Left forelimb (tissue), 1 donor: ENCODE measurements around the gene FAF2.
"Not testable (repeated sequence)": the region's sequence is repeated elsewhere in the genome, so short reads cannot be mapped to it uniquely, and the experiment has no call there.

Source experiments
- DNase-seq: peaks from one replicate; pipeline ENCODE4 v3.0.0-alpha.2; 2018; ENCODE audit warnings: low spot score

FAF2 gene

DNA sequence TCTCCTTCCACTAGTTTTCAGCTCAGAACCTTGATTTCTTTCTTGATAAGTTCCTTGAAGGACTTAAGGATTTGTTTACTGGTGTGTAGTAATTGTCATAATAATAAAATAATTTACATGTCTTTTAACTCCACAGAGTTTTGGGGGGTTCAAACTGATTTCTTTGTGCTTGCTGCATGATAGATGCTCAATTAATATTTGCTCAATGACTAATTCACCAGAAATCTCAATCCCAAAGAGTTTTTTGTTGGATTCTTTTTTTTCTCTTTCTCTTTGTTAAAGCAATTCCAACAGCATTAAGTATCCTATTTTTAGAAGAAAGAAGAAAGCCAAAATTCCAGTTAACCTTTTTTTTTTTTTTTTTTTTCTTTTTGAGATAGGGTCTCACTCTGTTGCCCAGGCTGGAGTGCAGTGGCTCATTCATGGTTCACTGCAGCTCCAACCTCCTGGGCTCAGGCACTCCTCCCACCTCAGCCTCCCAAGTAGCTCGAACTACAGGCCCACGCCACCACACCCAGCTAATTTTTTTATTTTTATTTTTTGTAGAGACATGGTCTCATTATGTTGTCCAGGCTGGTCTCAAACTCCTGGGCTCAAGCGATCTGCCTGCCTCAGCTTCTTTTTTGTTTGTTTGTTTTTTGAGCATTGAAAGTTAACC, 10.8 kb downstream of the FAF2 start:
- no peak for DNase-seq

DNA sequence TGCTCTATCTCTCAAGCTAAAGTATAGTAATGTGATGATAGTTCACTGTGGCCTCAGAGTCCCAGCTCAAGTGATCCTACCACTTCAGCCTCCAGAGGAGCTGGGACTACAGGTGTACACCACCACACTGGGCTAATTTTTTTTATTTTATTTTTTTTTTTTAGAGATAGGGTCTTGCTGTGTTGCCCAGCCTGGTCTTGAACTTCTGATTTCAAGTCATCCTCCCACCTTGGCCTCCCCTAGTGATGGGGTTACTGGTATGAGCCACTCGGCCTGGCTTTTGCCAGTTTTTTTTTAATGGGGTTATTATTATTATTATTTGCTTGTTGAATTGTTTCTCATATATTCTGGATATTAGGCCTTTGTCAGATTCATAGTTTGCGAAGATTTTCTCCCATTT, 13.2 kb downstream of the FAF2 start:
- no peak for DNase-seq

DNA sequence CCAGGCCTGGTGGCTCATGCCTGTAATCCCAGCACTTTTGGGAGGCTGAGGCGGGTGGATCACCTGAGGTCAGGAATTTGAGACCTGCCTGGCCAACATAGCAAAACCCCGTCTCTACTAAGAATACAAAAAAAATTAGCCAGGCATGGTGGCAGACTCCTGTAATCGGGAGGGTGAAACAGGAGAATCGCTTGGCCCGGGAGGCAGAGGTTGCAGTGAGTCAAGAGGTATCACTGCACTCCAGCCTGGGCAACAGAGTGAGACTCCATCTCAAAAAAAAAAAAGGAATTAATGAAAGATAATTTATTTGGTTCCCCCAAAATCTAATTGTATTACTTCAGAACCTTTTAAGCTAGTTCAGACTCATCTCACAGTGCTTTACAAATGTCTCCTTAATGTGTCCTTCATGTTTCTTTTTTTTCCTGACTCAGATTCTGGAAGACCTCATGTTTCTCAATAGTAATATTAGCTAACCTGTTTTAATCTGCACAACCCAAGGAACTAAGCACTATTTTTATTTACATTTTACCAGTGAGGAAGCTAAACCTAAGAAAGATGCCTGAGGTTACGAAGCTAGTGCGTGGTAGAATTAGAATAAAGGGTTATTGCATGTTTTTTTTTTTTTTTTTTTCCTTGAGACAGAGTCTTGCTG, 15.1 kb downstream of the FAF2 start:
- DNase-seq, result no peak

DNA sequence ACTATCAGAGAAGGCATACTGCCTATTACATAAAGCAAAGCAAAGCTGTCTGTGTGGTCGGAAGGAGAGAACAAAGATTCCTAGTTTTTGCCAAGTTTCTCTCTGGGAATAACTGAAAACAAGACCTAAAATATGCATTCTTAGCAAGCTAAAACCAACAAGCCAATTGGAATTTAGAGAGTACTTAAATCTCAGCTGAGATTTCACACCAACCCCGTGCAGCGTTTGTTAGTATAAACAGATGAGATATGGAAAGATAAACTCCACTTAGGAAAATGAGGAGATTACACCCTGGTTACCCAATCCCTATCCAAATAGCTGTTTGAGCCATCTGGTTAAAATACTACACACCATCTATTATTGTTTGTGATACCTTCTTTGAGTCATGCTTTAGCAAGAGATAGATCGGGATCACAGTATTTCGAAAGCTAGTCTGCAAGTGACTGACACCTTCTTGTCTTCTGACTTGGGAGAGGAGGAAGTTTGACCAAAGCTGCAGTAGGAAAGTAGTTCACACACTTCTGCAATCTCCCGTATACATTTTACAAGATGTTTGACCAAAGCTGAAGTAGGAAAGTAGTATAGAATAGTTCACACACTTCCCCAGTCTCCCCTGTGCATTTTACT, 18.2 kb downstream of the FAF2 start:
- DNase-seq, result no peak

DNA sequence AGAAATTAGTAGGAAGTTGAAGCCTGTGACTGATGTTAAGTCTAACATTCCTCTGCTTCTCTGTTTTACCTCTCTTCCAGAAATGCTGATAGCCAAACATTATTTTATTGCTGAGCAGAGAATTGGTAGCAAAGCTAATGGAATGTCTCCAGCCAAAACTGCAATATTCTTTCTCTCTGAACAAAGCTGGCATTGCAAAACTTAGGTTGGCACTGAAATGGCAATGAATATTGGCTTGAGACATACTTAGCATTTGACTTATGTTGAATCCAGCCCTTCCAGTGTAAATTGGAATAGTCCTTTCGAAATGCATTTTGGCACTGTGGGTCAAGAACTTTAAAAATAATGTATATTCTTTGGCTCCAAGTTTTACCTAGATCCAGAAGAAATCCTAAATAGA, 21.1 kb downstream of the FAF2 start:
- DNase-seq, result no peak

DNA sequence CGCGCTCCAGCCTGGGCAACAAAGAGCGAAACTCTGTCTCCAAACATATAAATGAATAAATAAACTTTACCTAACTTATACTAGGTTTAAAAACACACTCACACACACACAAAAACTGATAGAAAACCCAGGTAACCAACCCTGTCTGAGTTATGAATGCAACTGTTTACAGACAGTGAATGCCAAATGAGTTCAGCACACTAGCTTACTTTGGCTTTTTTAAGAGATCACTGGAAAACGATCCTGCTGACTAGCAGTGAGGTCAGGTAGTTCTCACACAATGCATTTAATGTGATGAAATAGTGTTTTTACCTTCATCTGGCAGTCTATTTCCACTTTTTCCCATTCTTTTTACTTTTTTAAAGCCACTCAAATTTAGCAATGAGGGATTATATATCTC, 22.4 kb downstream of the FAF2 start:
- no peak for DNase-seq

DNA sequence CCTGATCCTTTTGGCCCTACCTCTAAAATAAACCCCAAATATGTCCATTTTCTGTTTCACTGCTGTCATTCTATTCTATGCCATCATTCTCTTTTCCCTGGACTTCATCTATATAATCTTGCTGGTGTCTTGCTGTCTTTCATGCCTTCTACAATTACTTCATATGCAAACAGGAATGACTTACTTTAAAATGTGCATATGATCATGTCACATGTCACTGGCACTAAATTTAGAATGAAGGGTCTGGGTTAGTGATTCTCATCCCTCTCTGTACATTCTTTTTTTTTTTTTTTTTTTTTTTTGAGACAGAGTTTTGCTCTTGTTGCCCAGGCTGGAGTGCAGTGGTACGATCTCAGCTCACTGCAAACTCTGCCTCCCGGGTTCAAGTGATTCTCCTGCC, 22.9 kb downstream of the FAF2 start:
- DNase-seq, result no peak

DNA sequence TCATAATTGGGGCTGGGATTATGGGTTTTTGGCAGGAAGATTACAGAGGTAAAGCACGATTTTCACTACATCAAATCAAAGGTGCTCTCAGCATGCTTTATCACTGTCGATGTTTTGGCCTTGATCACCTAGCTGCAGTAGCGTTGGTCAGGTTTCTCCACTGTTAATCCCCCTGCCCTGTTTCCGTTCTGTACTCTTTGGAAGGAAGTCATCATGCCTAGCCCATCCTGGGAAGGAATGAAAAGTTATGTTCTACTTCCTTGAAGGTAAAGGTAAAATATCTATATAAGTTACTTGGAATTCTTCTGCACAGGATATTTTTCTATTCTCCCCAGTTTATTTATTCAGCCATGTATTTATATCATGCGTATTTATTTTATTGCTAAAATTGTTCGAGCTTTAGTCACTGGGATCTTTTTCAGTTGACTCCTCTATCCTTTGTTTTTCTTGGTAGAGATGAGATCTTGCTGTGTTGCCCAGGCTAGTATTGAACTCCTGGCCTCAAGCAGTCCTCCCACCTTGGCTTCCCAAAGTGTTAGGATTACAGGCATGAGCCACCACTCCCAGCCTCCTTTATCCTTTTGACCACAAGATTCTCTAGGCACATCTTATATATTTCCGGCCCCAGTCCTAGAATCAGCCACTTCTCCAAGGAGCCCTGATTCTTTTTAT, 25.3 kb downstream of the FAF2 start:
- no peak for DNase-seq

DNA sequence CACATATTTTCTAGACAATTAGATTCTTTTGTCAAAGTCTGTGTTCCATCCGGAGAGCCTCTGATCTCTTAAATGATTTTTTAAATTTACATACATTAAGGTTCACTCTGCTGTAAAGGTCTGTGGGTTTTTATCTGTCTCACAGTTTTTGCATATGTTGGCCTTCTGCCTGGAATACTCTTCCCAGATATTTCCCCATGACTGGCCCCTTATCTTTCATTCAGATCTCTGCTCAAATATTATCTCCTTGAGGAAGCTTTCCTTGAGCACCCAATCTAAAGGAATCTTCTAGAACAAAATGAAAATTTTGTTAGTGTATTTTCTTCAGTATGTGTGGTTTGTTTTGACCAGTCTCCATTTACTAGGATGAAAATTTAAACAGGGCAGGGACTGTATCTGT, 26.3 kb downstream of the FAF2 start:
- no peak for DNase-seq

DNA sequence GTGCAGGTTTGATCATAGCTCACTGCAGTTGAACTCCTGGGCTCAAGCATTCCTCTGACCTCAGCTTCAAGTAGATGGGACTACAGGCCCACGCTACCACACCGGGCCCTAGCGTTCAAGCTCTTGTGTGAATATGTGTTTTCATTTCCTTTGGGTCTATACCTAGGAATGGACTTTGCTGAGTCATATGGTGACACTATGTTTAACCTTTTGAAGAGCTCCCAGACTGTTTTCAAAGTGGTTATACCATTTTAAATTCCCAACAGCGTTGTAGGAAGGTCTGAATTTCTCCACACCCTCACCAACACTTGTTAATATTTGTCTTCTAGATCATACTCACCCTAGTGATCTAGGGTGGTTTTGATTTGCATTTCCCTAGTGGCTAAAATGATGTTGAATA, 33.5 kb downstream of the FAF2 start:
- no peak for DNase-seq

DNA sequence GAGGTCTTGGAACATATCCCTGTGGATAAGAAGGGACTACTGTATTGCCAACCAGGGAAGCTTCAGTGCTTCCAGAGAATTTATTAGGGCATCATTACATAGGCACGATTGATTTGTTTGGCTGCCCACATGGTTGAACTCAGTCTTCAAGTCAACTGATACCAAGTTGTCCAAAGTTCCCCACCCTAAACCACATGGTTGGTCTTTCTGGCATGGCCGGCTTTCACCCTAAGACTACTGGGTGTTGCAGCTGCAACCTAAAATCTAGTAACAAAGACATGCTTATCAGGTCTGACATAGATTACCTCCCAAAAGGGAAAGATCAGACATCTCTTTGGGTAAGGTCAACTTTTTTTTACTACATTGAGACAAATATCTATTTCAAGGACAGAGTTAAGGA, 37.0 kb downstream of the FAF2 start:
- DNase-seq, result no peak

DNA sequence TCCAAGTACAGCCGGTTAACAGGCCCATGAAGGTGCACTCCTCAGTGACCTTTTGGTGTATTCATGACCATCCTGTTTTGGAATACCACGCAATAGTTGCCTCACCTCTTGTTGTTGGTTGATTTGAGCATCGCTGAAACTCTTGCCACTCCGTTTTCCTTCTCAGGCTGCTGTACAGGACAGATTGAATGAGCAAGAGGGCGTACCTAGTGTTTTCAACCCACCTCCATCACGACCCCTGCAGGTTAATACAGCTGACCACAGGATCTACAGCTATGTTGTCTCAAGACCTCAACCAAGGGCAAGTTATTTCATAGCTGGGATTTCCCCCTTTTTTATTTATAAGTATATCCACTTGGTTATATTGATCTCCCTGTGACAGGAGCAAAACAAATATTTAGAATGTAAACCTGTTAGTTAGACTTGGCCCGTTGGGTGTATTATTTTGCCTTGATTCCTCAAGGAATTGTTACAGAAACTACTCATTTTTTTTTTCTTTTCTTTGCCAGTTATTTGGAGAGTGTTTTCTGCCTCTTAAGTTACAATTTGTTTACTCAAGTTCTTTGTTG, 38.1 kb downstream of the FAF2 start:
- DNase-seq, result no peak

DNA sequence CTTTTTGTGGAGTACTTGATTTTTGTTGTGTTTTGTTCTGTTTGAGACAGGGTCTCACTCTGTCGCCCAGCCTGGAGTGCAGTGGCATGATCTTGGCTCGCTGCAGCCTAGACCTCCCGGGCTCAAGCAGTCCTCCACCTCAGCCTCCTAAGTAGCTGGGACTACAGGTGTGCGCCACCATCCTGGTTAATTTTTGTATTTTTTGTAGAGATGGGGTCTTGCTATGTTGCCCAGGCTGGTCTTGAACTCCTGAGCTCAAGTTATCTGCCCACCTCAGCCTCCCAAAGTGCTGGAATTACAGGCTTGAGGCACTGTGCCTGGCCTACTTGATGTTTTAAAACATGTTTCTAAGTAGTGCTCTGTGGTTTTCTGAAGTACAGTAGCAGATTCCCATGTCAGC, 39.0 kb downstream of the FAF2 start:
- not testable (repeated sequence) for DNase-seq

DNA sequence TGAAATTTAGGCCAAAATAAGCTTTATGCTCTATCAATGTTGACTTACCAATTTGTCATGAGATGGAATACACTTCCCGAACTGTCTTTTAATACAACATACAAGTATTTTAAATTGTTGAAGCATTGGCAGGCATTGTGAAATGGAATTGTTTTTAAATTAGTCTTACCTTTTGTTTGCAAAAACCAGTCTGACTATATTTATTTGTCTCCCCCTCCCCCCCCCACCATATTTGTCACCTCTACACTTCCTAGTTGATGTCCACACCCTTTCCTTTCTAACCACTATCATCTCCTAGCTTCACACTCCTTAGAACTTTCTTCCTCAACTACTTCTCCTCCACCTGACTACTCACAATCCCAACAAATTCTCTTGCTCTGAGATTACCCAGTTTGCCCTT, 40.9 kb downstream of the FAF2 start:
- DNase-seq, result no peak

DNA sequence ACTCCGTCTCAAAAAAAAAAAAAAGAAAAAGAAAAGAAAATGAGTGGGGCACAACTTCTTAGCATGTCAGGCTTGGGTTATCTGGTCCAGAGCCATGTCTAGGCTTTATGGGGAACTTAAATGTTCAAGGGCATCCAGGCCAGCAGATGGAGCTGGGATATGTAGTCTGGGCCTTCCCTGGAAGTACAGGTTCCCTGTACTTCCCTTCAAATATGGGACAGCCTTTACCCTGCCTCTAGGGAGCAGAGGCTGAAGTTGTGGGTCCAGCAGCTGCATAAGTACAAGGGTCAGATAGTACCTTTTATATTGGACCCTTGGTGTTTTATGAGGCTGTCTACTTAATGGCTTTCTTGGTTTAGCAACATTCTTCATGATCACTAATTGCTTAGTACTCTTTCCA, 42.1 kb downstream of the FAF2 start:
- no peak for DNase-seq

DNA sequence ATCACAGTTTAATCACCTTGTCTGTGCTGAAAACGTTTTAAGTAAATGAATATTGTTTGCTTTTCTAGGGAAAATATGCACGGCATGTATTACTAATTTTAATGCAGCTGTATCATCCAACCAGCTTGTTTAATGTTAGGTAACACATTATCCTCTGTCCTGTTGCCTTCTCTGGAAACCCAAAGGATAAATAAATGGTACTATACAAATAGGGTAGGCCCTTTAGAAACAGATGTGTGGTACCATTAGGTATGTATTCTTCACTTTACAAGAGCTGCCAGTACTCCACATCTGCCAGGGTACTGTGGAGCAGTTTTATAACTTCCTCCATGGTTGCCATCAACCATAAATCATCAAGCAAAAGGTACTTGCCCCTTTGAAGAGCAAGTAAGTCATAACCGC, 42.9 kb downstream of the FAF2 start:
- DNase-seq, result no peak

DNA sequence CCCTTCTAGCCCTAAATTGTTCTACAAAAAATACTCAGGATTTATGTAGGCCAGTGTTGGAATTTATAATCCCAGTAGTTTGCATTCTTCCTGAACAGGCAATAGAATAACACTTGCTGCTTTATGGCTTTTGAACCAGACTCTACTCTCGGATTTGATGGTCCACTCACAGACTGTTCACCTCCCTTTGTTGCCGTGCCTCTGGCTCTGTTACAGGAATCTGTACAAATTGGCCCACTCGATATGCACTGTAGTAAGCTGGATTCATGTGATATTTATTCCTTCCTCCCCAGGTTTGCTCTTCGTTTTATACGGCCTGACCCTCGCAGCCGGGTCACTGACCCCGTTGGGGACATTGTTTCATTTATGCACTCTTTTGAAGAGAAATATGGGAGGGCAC, 43.7 kb downstream of the FAF2 start:
- no peak for DNase-seq

DNA sequence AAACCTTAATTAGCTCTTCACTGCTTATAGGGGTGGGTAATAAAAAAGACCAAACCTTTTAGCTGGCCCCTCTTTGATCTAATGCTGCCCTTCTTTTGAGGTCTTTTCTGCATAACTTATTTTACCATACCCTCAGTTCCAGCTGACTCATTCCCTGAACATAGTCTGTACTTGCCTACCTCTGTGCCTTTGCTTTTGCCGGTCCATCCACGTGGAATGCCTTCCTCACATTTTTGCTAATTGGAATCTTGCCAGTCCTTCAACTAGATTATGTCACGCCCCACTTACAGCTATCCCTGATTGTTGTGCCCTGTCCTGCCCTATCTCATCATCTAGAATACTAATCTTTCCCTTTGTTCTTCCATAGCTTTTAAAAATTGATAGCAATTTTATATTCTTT, 44.2 kb downstream of the FAF2 start:
- no peak for DNase-seq

DNA sequence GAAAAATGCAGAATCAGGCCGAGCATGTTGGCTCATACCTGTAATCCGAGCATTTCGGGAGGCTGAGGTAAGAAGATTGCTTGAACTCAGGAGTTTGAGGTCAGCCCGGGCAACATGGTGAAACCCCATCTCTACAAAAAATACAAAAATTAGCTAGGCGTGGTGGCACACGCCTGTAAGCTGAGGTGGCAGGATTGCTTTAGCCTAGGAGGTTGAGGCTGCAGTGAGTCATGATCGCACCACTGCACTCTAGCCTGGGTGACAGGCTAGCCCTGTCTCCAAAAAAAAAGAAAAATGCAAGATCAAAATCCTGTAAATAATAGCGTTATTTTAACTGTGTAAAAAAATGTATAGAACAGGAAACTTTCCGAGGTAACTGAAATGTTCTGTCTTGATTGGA, 49.7 kb downstream of the FAF2 start:
- DNase-seq, result no peak

DNA sequence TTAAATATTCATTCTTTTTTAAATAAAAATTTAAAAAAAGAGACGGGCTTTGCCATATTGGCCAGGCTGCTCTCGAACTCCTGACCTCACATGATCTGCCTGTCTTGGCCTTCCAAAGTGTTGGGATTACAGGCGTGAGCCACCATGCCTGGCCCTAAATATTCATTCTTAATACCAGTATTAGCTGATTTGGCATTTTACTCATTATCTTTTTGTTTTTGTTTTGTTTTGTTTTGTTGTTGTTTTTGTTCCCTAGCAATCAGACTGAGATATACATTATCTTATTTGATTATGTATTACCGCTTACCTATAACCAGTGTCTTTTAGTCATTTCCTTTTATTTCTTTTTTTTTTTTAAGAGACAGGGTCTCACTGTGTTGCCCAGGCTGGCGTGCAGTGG, 51.1 kb downstream of the FAF2 start:
- no peak for DNase-seq

DNA sequence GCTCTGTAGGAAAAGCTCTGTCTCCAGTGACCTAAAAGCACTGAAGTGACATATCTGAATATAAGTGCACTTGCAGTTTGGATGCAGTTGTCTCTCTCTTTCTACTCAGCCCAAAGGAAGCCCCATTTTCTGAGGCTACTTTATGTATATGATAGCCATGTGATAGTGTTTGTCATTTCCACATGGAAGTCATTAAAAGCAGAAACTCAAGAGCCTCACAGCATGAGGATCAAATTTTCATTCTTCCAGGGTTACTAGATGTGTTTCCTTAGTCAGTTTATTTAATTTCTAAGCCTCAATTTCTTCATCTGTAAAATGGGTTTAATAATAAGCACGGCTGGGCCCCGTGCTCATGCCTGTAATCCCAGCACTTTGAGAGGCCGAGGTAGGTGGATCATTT, 52.3 kb downstream of the FAF2 start:
- no peak for DNase-seq

DNA sequence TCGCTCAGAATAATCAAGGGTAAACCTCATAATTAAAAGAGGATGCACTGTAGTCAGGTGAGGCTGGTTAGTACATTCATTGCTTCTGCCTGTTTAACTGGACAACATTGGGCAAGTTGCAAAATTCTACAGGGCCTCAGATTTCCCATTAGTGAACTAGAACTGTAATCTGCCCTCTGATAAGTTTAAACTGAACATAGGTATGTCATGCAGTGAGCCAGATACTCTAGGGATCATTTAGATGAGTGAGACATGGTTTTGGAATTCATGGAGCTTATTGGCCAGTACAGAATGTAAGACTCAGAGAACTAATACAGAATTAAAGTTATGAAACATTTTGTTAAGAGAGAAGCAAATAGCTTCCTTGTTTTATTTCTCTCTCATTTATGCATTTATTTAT, 53.1 kb downstream of the FAF2 start:
- no peak for DNase-seq

DNA sequence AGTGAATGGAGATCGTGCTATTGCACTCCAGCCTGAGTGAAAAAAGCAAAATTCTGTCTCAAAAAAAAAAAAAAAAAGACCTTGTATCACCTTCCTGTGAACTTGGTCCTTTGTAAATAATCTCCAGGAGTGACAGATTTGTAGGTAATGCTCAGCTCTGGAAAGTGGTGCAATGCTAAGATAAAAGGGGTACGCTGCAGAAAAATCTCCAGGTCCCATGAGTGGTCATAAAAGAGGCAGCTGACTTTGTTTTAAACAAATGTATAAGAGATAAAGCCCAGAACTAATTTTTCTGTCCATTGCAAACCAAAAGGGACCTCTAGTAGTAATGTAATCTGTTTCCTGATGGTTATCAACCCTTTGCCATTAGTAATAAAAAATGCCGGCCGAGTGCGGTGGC, 55.3 kb downstream of the FAF2 start:
- no peak for DNase-seq
